SK-N-SH (cell line): ENCODE results near the gene WNT2. TPM values are rescaled to one million over a fixed set of nuclear protein-coding genes. Genes with fewer than 3 reads are reported as not detected.

Source experiments
- CTCF ChIA-PET: fragments of 300-600, 350-600 bp; formaldehyde crosslinking; extraction: SDS; loops from one replicate; lab custom pipeline; 2021; lab: Yijun Ruan, JAX
- POLR2A ChIA-PET: fragments of 350-600 bp; sonication (Branson Sonifier 250); formaldehyde crosslinking; extraction: SDS; loops from one replicate; lab custom pipeline; 2020; ENCODE audit warnings: antibody characterized with exemption, inconsistent platforms; lab: Yijun Ruan, JAX
- DNase-seq: peaks from one replicate; pipeline ENCODE4 v3.0.0; 2012
- H2AFZ ChIP-seq: fragments of 200-600 bp; sonication (generic); 2 replicates; pipeline ENCODE4 v1.8.1; 2016; ENCODE audit warnings: antibody characterized with exemption, mild to moderate bottlenecking, low read depth
- H3F3A ChIP-seq: fragments of 200-600 bp; sonication (generic); replicated peaks from 2 replicates; pipeline ENCODE3; 2016; ENCODE audit warnings: antibody characterized with exemption, mild to moderate bottlenecking; ENCODE audit not compliant: insufficient read depth
- H3K27ac ChIP-seq, 2 experiments: fragments of 200-500 bp in 1 of 2; fragments of 200-600 bp in 1 of 2; sonication (Bioruptor generic) in 1 of 2; sonication (generic), shearing (Covaris generic) in 1 of 2; 2 replicates each; pipeline versions ENCODE4 v1.5.1 to v1.6.1; 2014 to 2016; ENCODE audit warnings: low read depth in 2 of 2, inconsistent platforms in 1 of 2, low read length in 1 of 2, mild to moderate bottlenecking in 1 of 2, mixed read lengths in 1 of 2
- H3K27me3 ChIP-seq: fragments of 200-600 bp; sonication (generic), shearing (Covaris generic); 2 replicates; pipeline ENCODE4 v1.6.1; 2016; ENCODE audit warnings: mixed run types; ENCODE audit not compliant: insufficient read depth
- H3K36me3 ChIP-seq, 2 experiments: fragments of 200-500 bp in 1 of 2; fragments of 200-600 bp in 1 of 2; sonication (Bioruptor generic) in 1 of 2; sonication (generic) in 1 of 2; replicated peaks in 1 of 2; 2 replicates each; pipeline versions ENCODE3 to v1.5.1; 2014 to 2016; ENCODE audit warnings: low read length in 1 of 2, mild to moderate bottlenecking in 1 of 2; ENCODE audit not compliant: insufficient read depth in 2 of 2, control insufficient read depth in 1 of 2
- H3K4me1 ChIP-seq, 2 experiments: fragments of 200-500 bp in 1 of 2; fragments of 200-600 bp in 1 of 2; sonication (Bioruptor generic) in 1 of 2; sonication (generic), shearing (Covaris generic) in 1 of 2; 2 replicates each; pipeline versions ENCODE4 v1.5.1 to v1.6.1; 2014 to 2016; ENCODE audit warnings: low read depth in 1 of 2, low read length in 1 of 2, mixed run types in 1 of 2; ENCODE audit not compliant: insufficient read depth in 2 of 2, control insufficient read depth in 1 of 2
- H3K4me2 ChIP-seq: fragments of 200-600 bp; sonication (generic), shearing (Covaris generic); 2 replicates; pipeline ENCODE4 v1.6.1; 2017; ENCODE audit warnings: mixed run types
- H3K4me3 ChIP-seq, 2 experiments: fragments of 200-500 bp in 1 of 2; fragments of 200-600 bp in 1 of 2; sonication (Bioruptor generic) in 1 of 2; sonication (generic), shearing (Covaris generic) in 1 of 2; 2 replicates each; pipeline versions ENCODE4 v1.5.1 to v1.8.1; 2014 to 2016; ENCODE audit warnings: low read depth in 2 of 2, inconsistent platforms in 1 of 2, low read length in 1 of 2, mild to moderate bottlenecking in 1 of 2, mixed read lengths in 1 of 2, moderate library complexity in 1 of 2
- H3K79me2 ChIP-seq: fragments of 200-600 bp; sonication (generic); 2 replicates; pipeline ENCODE4 v1.8.1; 2017; ENCODE audit warnings: mild to moderate bottlenecking; ENCODE audit not compliant: insufficient read depth
- H3K9ac ChIP-seq: fragments of 200-600 bp; sonication (generic); 2 replicates; pipeline ENCODE4 v1.6.1; 2017; ENCODE audit warnings: mixed run types
- H3K9me2 ChIP-seq: fragments of 200-600 bp; sonication (generic); 2 replicates; pipeline ENCODE4 v1.6.1; 2017; ENCODE audit warnings: mixed run types
- H3K9me3 ChIP-seq: fragments of 200-600 bp; sonication (generic); 2 replicates; pipeline ENCODE4 v1.6.1; 2017; ENCODE audit warnings: mixed run types, mild to moderate bottlenecking, moderate library complexity
- H4K20me1 ChIP-seq: fragments of 200-600 bp; sonication (generic); 2 replicates; pipeline ENCODE4 v1.6.1; 2017; ENCODE audit warnings: mild to moderate bottlenecking, mixed run types; ENCODE audit not compliant: insufficient read depth
- ELF1 ChIP-seq: IDR thresholded peaks from 2 replicates; pipeline ENCODE4 v1.4.0; 2012
- EZH2phosphoT487 ChIP-seq: fragments of 200-600 bp; sonication (generic); IDR thresholded peaks from 2 replicates; pipeline ENCODE4 v1.6.1; 2017; ENCODE audit warnings: low read depth, mixed run types, mild to moderate bottlenecking, antibody characterized with exemption, moderate library complexity, borderline replicate concordance
- FOXJ3 ChIP-seq: sonication (generic); formaldehyde crosslinking; IDR thresholded peaks from 2 replicates; pipeline ENCODE4 v1.5.1; 2020; ENCODE audit warnings: mild to moderate bottlenecking, missing genetic modification reagents
- GATA2 ChIP-seq: sonication (generic); formaldehyde crosslinking; IDR thresholded peaks from 2 replicates; pipeline ENCODE4 v1.5.0; 2020; ENCODE audit warnings: mild to moderate bottlenecking, missing genetic modification reagents
- MXI1 ChIP-seq: IDR thresholded peaks from 2 replicates; pipeline ENCODE4 v1.6.1; 2012; ENCODE audit warnings: mild to moderate bottlenecking, low read depth, low read length, improper control_type of control experiment
- NFIC ChIP-seq: IDR thresholded peaks from 2 replicates; pipeline ENCODE4 v1.4.0; 2012; ENCODE audit warnings: borderline replicate concordance
- NRF1 ChIP-seq: IDR thresholded peaks from 2 replicates; pipeline ENCODE4 v1.6.1; 2012; ENCODE audit warnings: low read depth, mild to moderate bottlenecking, low read length
- POLR2AphosphoS5 ChIP-seq: IDR thresholded peaks from 2 replicates; pipeline ENCODE4 v1.6.1; 2012; ENCODE audit warnings: low read depth, low read length
- RAD21 ChIP-seq: IDR thresholded peaks from 2 replicates; pipeline ENCODE4 v1.6.1; 2012; ENCODE audit warnings: mild to moderate bottlenecking, low read length
- RCOR1 ChIP-seq: fragments of 150-350 bp; IDR thresholded peaks from 2 replicates; pipeline ENCODE4 v1.6.1; 2017; ENCODE audit warnings: antibody characterized with exemption, low read length
- RXRA ChIP-seq: IDR thresholded peaks from 2 replicates; pipeline ENCODE4 v1.4.0; 2012; ENCODE audit warnings: low read depth, mild to moderate bottlenecking, borderline replicate concordance
- SIN3A ChIP-seq: IDR thresholded peaks from 2 replicates; pipeline ENCODE4 v1.6.1; 2012; ENCODE audit warnings: low read depth, mild to moderate bottlenecking, low read length, moderate library complexity, borderline replicate concordance
- TAF1 ChIP-seq: IDR thresholded peaks from 2 replicates; pipeline ENCODE4 v1.6.1; 2012; ENCODE audit warnings: low read depth, mild to moderate bottlenecking, low read length, moderate library complexity, borderline replicate concordance
- TCF12 ChIP-seq: IDR thresholded peaks from 2 replicates; pipeline ENCODE4 v1.4.0; 2012
- YY1 ChIP-seq: IDR thresholded peaks from 2 replicates; pipeline ENCODE4 v1.4.0; 2012; ENCODE audit warnings: low read depth, mild to moderate bottlenecking
- WGBS: methylation state at CpG from one replicate; pipeline ENCODE4 v1.1.6; 2017; ENCODE audit warnings: low lambda C conversion rate; 5-methylcytosine and 5-hydroxymethylcytosine counted together
- polyA plus RNA-seq, 3 experiments: library from polyadenylated mRNA; depleted of rRNA; stranded (reverse); fragments of >200 nt; gene quantifications; 2 replicates each; pipeline ENCODE4 v1.2.3, GENCODE V29; 2012
- TF ChIP-seq, protein P1 (sequence below): fragments of 150-350 bp; IDR thresholded peaks from 2 replicates; pipeline ENCODE4 v1.6.1; 2016; ENCODE audit warnings: mild to moderate bottlenecking, low read depth, low read length
- TF ChIP-seq, protein P2 (sequence below): IDR thresholded peaks from 2 replicates; pipeline ENCODE4; 2012
- TF ChIP-seq, protein P3 (sequence below): fragments of 150-350 bp; IDR thresholded peaks from 2 replicates; pipeline ENCODE4 v1.6.1; 2017; ENCODE audit warnings: antibody characterized with exemption, low read length, low read depth, borderline replicate concordance

Gene WNT2
- polyA plus RNA-seq, 1 of the 3 experiments (the other 2 are of a cell fraction) = not detected

DNA sequence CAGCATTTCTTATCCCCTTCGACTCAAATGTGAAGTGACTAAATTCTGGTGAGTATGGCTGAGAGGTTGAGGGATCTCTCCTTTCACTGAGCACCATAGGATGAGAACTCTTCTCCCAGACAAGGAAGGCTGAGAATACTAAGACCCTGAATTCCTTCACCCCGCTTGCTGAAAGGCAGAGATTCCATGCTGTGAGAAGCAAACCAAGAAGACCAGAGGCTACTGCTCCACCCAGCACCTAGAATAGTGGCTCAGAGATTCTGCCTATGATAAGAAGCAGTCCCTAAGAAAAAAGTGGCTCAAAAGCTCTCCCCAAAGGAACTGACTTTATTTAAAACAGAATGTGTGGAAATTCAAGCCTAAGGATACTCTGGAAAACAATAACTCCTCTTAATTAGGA, 26.7 kb upstream of the WNT2 start:
- 0% methylated on average over 2 of the region's 2 CpGs for WGBS
- TF ChIP-seq POLR2AphosphoS5 (no peak), RCOR1 (no peak), MXI1 (no peak), SIN3A (no peak)
- TF ChIP-seq, protein P1, sequence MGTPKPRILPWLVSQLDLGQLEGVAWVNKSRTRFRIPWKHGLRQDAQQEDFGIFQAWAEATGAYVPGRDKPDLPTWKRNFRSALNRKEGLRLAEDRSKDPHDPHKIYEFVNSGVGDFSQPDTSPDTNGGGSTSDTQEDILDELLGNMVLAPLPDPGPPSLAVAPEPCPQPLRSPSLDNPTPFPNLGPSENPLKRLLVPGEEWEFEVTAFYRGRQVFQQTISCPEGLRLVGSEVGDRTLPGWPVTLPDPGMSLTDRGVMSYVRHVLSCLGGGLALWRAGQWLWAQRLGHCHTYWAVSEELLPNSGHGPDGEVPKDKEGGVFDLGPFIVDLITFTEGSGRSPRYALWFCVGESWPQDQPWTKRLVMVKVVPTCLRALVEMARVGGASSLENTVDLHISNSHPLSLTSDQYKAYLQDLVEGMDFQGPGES = no peak
- TF ChIP-seq, protein P2, sequence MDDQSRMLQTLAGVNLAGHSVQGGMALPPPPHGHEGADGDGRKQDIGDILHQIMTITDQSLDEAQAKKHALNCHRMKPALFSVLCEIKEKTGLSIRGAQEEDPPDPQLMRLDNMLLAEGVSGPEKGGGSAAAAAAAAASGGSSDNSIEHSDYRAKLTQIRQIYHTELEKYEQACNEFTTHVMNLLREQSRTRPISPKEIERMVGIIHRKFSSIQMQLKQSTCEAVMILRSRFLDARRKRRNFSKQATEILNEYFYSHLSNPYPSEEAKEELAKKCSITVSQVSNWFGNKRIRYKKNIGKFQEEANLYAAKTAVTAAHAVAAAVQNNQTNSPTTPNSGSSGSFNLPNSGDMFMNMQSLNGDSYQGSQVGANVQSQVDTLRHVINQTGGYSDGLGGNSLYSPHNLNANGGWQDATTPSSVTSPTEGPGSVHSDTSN = no peak
- Histone ChIP-seq H3F3A (no peaks in the 10 kb centered on the region), H3K4me1 (no peaks in the 10 kb centered on the region), H3K36me3 (no peaks in the 10 kb centered on the region), H3K27me3 (peaks cover 18% of the 10 kb centered on the region), H3K9ac (no peak overlapping the region), H2AFZ (no peak overlapping the region), H4K20me1 (no peaks in the 10 kb centered on the region), H3K79me2 (no peaks in the 10 kb centered on the region), H3K4me2 (no peak overlapping the region), H3K4me3 (no peak overlapping the region), H3K9me2 (no peaks in the 10 kb centered on the region), H3K27ac (no peak overlapping the region), H3K9me3 (no peaks in the 10 kb centered on the region)
- POLR2A ChIA-PET = no interaction called here
- DNase-seq = no peak
- CTCF ChIA-PET = no interaction called here

DNA sequence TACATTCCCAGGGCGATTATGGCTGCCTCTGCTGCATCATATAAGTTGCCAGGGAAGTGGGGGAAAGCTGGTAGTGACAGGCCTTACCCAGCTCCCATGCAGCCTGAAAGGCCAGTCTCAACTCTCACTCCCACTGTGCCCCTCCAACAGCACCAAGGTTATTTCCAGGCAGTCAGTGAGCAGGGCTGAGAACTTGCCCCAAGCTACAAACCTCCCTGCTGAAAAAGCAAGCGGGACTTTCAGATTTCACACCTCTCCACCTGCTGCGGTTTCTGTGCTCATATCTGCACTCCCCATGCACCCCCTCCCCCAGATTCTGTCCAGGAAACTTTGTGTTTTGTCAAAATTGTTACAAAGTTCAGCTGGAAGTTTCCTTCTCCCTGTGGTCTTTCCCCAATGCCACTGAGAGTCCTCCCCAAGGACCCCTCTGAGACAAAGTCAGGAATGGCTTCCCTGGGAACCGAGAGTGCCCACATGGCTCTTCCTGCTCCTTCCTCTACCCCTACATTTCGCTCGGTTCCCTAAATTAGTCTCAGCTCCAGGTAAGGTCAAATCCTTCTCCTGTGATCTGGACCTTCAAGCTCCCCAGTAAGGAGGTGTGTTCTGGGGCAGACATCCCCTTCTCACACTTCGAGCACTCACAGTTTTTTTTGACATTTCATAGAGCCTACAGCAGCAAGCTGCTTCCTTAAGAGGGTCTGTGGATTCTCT, 25.3 kb upstream of the WNT2 start:
- no peaks in the 10 kb centered on the region for H3K9me2 ChIP-seq
- no peak overlapping the region for H3K27ac ChIP-seq
- H3K27me3 ChIP-seq = peaks cover 18% of the 10 kb centered on the region
- ChIA-PET POLR2A (no interaction called here), CTCF (interaction anchor here (0.7 to 1.6 kb wide), 2 partner anchors 11 to 14 kb away, joined by 3 to 8 read pairs; no protein-coding TSS in a partner anchor)
- H3K4me1 ChIP-seq = no peaks in the 10 kb centered on the region
- no peak overlapping the region for H3K9ac ChIP-seq
- no peaks in the 10 kb centered on the region for H3F3A ChIP-seq
- no peaks in the 10 kb centered on the region for H3K9me3 ChIP-seq
- TF ChIP-seq GATA2 (CRISPR knock-in tag) (no peak), RCOR1 (no peak), EZH2phosphoT487 (no peak)
- no peaks in the 10 kb centered on the region for H3K79me2 ChIP-seq
- H4K20me1 ChIP-seq = no peaks in the 10 kb centered on the region
- no peak overlapping the region for H3K4me2 ChIP-seq
- H2AFZ ChIP-seq = no peak overlapping the region
- DNase-seq = no peak
- no peak overlapping the region for H3K4me3 ChIP-seq
- no peaks in the 10 kb centered on the region for H3K36me3 ChIP-seq
- 11% methylated on average over 7 of the region's 7 CpGs for WGBS

DNA sequence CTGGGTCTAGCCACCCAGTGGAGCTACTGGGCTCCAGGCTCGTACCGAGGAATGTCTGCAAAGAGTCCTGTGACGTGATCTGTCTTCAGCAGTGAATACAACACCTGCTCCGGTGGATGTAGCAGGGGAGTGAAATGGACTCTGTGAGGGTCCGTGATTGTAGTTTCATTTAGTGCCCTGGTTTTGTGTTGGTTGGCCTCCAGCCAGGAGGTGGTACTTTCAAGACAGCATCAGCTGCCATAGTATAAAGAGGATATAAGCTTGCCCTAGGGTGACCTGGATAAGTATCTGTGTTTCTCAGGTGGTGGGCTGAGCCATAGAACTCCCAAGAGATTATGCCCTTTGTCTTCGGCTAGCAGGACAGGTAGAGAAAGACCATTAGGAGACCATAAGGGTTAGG, 24.6 kb upstream of the WNT2 start:
- CTCF ChIA-PET = interaction anchor here (0.8 to 1.6 kb wide), 2 partner anchors 13 to 135 kb away, joined by 5 to 8 read pairs; no protein-coding TSS in a partner anchor
- no peak overlapping the region for H2AFZ ChIP-seq
- POLR2A ChIA-PET = no interaction called here
- no peaks in the 10 kb centered on the region for H3K9me2 ChIP-seq
- no peak overlapping the region for H3K4me2 ChIP-seq
- H3K27me3 ChIP-seq = peaks cover 18% of the 10 kb centered on the region
- H3K27ac ChIP-seq = no peak overlapping the region
- no peak overlapping the region for H3K4me3 ChIP-seq
- no peak for DNase-seq
- no peaks in the 10 kb centered on the region for H3K36me3 ChIP-seq
- H4K20me1 ChIP-seq = no peaks in the 10 kb centered on the region
- no peaks in the 10 kb centered on the region for H3K79me2 ChIP-seq
- no peaks in the 10 kb centered on the region for H3K9me3 ChIP-seq
- no peak overlapping the region for H3K9ac ChIP-seq
- no peaks in the 10 kb centered on the region for H3K4me1 ChIP-seq
- WGBS = 2% methylated on average over 6 of the region's 6 CpGs
- no peaks in the 10 kb centered on the region for H3F3A ChIP-seq
- no peak for TF ChIP-seq TAF1
- TF ChIP-seq FOXJ3 = no peak
- TF ChIP-seq, protein P2 = no peak
- no peak for TF ChIP-seq YY1
- TF ChIP-seq NFIC = no peak
- TF ChIP-seq TCF12 = no peak
- TF ChIP-seq, protein P3, sequence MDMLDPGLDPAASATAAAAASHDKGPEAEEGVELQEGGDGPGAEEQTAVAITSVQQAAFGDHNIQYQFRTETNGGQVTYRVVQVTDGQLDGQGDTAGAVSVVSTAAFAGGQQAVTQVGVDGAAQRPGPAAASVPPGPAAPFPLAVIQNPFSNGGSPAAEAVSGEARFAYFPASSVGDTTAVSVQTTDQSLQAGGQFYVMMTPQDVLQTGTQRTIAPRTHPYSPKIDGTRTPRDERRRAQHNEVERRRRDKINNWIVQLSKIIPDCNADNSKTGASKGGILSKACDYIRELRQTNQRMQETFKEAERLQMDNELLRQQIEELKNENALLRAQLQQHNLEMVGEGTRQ = no peak
- TF ChIP-seq MXI1 = no peak
- TF ChIP-seq EZH2phosphoT487 = no peak
- no peak for TF ChIP-seq ELF1
- no peak for TF ChIP-seq NRF1
- no peak for TF ChIP-seq RAD21
- no peak for TF ChIP-seq RXRA
